HG03045 (cell line): ENCODE measurements around the gene CBS.
"Not testable (repeated sequence)": the region's sequence is repeated elsewhere in the genome, so short reads cannot be mapped to it uniquely, and the experiment has no call there.

ENCODE experiments used
- ATAC-seq: cut with Tn5 transposase; IDR thresholded peaks from one replicate; pipeline ENCODE4 v1.9.1; 2021; ENCODE audit warnings: mild to moderate bottlenecking, moderate library complexity; ENCODE audit not compliant: unreplicated experiment

CBS gene

GRCh38 chr21:43069682-43070081 is 6.0 kb downstream of the CBS start:
- ATAC-seq: not testable (repeated sequence)

DNA sequence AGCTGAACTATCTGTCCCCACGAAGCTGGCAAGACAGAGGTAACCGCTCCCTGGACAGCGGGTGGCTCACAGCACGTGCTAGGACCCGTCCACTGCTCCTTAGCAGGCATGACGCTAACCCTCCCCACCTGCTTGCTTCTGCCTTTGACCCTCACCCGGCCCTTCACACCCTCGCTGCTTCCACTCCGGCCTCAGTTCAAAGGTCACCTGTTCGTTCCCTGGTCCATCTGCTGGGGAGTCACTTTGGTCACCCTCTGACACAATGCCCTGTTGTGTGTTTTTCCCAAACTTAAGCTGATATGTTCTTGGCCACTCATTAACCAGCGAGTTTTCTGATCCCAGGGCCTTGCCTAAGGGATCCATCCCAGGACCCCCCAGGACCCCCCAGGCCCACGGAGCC is 7.6 kb downstream of the CBS start:
- not testable (repeated sequence) for ATAC-seq

- not testable (repeated sequence) for ATAC-seq
These were observed 8.9 kb downstream of the CBS start for GRCh38 chr21:43066690-43067089.

DNA sequence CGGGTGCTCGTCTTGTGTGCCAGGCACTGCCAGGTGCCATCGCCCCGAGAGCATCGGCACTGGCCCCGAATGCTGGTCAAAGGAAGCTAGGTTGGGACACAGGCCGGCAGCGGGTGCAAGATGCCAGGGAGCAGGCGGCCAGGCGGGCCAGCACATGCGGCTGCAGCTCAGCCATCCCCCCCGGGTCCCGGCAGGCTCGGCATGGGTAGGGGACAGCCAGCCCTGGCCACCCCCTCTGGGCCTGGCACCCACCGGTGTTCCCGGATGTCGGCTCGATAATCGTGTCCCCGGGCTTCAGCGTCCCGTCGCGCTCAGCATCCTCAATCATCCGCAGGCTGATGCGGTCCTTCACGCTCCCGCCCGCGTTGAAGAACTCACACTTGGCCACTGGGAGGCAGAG is 9.6 kb downstream of the CBS start:
- ATAC-seq: not testable (repeated sequence)

GRCh38 chr21:43064265-43064917 is 11.2 kb downstream of the CBS start:
- ATAC-seq: not testable (repeated sequence)

DNA sequence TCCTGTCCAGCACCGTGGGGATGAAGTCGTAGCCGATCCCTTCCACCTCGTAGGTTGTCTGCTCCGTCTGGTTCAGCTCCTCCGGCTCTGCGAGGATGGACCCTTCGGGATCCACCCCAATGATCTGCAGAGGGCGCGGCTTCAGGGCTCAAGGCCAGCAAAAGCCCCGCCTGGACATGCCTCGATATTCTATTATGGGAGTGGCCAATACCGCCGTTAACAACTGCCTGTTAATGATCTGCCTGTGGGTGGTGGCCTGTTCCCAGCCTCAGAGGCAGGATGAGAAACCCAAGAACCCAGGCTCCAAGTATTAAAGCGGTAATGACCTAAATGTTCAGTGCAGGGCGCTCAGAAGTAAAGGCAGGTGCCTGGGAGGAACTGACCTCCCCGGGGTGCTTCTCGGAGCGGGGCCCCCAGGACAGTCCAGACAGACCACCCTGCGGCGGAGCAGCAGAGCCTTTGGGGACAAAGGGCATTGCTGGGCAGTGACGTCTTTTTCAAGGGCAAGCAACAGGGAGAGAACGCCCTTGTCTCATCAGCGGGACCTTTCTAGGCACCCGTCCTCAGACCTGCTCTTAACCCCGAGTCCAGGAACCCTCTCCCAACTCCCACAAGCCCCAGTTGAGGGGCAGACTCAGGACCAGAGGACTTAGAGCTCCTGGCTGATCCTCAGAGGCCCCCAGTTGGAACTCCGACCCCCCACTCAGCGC is 12.5 kb downstream of the CBS start:
- ATAC-seq: not testable (repeated sequence)

- ATAC-seq: not testable (repeated sequence)
These were observed 22.5 kb downstream of the CBS start for GRCh38 chr21:43053112-43053511.

- ATAC-seq: not testable (repeated sequence)
These were observed 29.5 kb downstream of the CBS start for GRCh38 chr21:43045876-43046821.

DNA sequence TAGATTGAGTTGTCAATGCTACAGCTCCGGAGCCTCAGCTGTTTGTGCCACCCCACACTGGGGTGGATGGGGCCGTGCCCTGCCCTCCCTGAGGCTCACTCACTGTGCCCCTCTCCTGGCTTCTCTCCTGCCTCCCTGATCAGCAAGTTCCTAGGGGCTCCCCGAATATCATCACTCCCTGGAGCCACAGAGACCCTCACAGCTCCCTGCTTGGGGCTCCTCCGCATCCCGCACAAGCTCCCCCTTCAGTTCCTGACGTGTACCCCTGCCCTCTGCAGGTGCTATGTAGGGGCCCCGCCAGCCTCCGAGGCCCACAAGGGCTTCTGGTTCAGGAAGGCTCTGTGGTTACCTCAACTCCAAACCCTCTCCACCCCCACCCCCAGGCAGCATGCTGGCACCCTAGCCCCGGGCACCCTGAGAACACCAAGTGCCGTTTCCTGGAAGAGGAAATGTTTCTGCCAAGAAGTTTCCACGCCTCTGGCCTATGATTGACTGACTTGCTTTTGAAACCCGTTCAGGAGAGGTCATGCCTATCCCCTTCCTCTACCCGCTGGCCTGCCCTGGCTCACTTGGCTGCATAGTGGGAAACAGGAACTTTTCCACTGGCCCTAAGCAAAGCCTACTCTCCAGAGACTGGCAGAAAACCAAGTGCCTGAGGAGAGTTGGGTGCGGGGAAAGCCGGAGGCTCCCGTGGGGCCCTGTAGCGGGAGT is 30.3 kb downstream of the CBS start:
- not testable (repeated sequence) for ATAC-seq

DNA sequence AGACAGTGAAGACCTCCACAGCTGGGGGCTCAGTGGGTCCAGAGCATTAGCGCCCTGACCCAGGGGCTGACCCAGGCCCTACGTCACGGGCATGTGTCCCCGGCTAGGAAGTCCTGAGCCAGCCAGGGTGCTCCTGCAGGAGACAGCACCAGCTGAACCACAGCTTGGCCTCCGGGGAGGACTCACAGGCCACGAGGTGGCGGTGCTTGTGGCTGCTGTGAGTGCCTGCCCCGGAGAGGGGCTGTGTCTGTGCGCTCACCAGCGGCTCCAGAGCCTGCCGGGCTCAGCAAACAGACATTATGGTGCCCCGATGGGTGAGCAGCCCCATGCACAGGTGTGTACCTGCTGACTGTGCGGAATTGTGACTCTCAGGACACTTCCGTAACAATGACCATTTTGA is 31.1 kb downstream of the CBS start:
- not testable (repeated sequence) for ATAC-seq

- ATAC-seq: not testable (repeated sequence)
These were observed 32.3 kb downstream of the CBS start for GRCh38 chr21:43043291-43043690.

DNA sequence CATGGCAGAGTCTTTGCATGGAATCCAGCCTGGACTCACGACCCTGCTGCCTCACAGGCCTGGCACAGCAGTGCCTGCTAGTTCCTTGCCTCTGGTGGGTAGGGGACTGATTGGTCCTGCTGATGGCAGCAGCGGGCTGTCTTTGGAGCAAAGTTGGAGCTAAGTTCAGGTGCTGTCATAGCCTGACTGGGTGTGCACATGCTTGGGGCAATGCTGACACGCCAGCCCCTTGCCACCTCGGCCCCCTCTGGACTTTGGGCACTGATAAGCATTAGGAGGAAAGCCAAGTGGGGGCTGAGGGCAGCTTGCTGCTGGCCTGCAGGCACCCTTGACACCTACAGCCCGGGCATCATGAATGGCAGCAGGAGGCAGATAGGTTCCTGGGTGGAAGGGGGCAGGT is 33.5 kb downstream of the CBS start:
- ATAC-seq: not testable (repeated sequence)

GRCh38 chr21:43038659-43039044 is 37.0 kb downstream of the CBS start:
- ATAC-seq: not testable (repeated sequence)

DNA sequence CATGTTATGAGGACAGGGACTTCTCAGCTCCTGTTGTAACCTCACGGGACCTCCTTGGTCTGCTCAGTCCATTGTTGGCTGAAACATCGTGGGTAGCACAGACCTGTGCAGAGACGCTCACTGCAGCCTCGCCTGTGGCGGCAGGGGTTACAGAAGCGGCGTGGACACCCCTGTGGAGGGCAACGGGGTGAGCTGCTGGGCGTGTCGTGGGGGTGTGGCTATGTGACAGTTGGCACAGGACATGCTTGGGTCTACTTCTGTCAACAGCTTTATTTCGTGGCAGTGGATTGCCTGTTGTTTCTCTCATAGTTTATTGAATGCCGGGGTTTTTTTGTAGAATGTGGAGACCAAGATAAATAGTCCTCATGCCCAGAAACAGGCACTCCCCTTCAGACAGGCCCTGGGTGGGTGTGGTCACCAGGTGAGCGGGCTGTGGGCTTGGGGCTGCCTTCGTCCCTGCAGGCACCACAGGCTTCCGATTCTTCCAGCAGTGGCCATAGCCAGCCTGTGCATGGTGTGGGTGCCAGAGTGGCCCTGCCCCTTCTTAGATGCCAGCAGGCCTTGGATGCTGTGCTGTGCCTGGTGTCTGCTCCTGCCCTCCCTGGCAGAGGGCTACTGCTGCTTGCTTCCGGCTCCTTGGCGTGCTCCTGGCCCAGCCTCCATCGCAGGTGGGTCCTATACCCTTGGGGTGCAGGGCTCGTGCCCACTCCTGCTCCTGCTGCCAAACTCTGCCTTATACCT is 37.5 kb downstream of the CBS start:
- ATAC-seq: not testable (repeated sequence)

DNA sequence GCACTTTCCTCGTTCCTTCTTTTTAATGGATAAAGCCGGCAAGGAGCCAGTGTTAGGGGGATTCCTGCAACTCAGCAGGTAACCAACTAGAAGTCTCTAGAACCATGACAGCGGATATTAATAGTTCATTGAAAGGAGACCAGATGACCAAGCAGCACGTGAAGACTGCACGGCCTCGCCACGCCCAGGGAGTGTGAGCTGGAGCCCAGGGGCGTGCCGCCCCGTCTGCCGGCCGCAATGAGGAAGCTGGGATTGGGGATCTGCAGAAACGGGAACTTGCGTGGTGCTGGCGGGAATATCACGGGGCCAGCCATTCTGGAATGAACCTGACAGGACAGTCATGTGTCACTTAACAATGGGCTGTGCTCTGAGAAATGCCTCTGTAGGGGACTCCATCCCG is 38.7 kb downstream of the CBS start:
- ATAC-seq: not testable (repeated sequence)

GRCh38 chr21:43034826-43035225 is 40.8 kb downstream of the CBS start:
- ATAC-seq: no peak

GRCh38 chr21:43034101-43034500 is 41.5 kb downstream of the CBS start:
- no peak for ATAC-seq

GRCh38 chr21:43031121-43031619 is 44.5 kb downstream of the CBS start:
- no peak for ATAC-seq

DNA sequence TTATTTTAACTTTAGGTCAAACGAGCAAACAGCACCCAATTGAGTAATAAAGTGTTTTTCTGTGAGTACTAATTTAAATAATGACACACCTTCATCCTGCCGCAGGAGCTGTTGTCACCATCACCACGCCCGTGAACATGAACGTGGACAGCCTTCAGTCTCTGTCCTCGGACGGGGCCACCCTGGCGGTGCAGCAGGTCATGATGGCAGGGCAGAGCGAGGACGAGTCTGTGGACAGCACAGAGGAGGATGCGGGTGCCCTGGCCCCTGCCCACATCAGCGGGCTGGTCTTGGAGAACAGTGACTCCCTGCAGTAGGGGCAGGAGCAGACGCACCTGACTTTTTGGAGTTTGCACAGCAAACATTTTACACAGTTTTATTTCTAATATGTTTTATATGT is 45.9 kb downstream of the CBS start:
- no peak for ATAC-seq
